Left ventricle myocardium inferior (tissue), 1 donor: ENCODE measurements around the gene C1orf21. TPM values are rescaled to one million over a fixed set of nuclear protein-coding genes. Genes with fewer than 3 reads are reported as not detected.

Source experiments
- DNase-seq: peaks from one replicate; pipeline ENCODE4 v3.0.0-alpha.2; 2020
- H3K27ac ChIP-seq: fragments of 200-600 bp; replicated peaks from 2 replicates; pipeline ENCODE4 v1.8.0; 2021
- H3K27me3 ChIP-seq: fragments of 200-600 bp; 2 replicates; pipeline ENCODE4 v1.8.0; 2021; ENCODE audit warnings: low read depth
- H3K36me3 ChIP-seq: fragments of 200-600 bp; 2 replicates; pipeline ENCODE4 v1.8.0; 2021
- H3K4me1 ChIP-seq: fragments of 200-600 bp; 2 replicates; pipeline ENCODE4 v1.8.0; 2021
- H3K4me3 ChIP-seq: fragments of 200-600 bp; 2 replicates; pipeline ENCODE4 v1.8.0; 2021; ENCODE audit warnings: mild to moderate bottlenecking, moderate library complexity
- H3K9me3 ChIP-seq: fragments of 200-600 bp; replicated peaks from 2 replicates; pipeline ENCODE4 v1.8.0; 2021
- CTCF ChIP-seq: fragments of 200-600 bp; IDR thresholded peaks from 2 replicates; pipeline ENCODE4 v1.8.0; 2021; ENCODE audit warnings: antibody characterized with exemption, mild to moderate bottlenecking, borderline replicate concordance
- intact Hi-C: fragments of 100-400 bp; cut with micrococcal nuclease; formaldehyde crosslinking; loops from one replicate; pipeline ENCODE4 v1.11.0; 2022
- total RNA-seq: library from RNA; stranded (reverse); fragmentation: NEBNext Ultra II Directional; extraction: Animal tissue kit (Norgen Biotek cat#: 25700); gene quantifications from one replicate; pipeline ENCODE4 v1.2.1, GENCODE V29; 2021
- donor health status: DM: no; HTN: yes; CAD: no; lungs with severe emphysema.

C1orf21 gene
- total RNA-seq, 1 donor from 2014 or later, result 79.9 TPM

- Histone ChIP-seq H3K4me1 (no peaks in the 10 kb centered on the region), H3K9me3 (no peaks in the 10 kb centered on the region), H3K36me3 (no peaks in the 10 kb centered on the region), H3K27ac (no peak overlapping the region), H3K27me3 (no peaks in the 10 kb centered on the region), H3K4me3 (no peak overlapping the region)
- intact Hi-C loops, result no loop called here
- DNase-seq, result no peak
- no peak for TF ChIP-seq CTCF
Observed at GRCh38 chr1:184658055-184658454, 271.2 kb downstream of the C1orf21 start.

GRCh38 chr1:184660462-184661191, 273.8 kb downstream of the C1orf21 start:
- no peaks in the 10 kb centered on the region for H3K36me3 ChIP-seq
- peaks cover 15% of the 10 kb centered on the region for H3K4me1 ChIP-seq
- H3K27me3 ChIP-seq, result no peaks in the 10 kb centered on the region
- no peak for DNase-seq
- TF ChIP-seq CTCF, result no peak
- intact Hi-C loops, result loop anchor here (10.0 kb wide), 1 partner anchor 416 kb away; no protein-coding TSS in a partner anchor
- no peak overlapping the region for H3K4me3 ChIP-seq
- no peak overlapping the region for H3K27ac ChIP-seq
- no peaks in the 10 kb centered on the region for H3K9me3 ChIP-seq

- TF ChIP-seq CTCF, result no peak
- no peaks in the 10 kb centered on the region for H3K9me3 ChIP-seq
- H3K4me1 ChIP-seq, result peaks cover 15% of the 10 kb centered on the region
- DNase-seq, result no peak
- no peaks in the 10 kb centered on the region for H3K27me3 ChIP-seq
- no peaks in the 10 kb centered on the region for H3K36me3 ChIP-seq
- no peak overlapping the region for H3K4me3 ChIP-seq
- intact Hi-C loops, result loop anchor here (10.0 kb wide), 1 partner anchor 417 kb away; no protein-coding TSS in a partner anchor
- no peak overlapping the region for H3K27ac ChIP-seq
Observed at GRCh38 chr1:184661801-184662200, 275.0 kb downstream of the C1orf21 start.

- peak; percentile 79 for DNase-seq
- no peaks in the 10 kb centered on the region for H3K9me3 ChIP-seq
- H3K36me3 ChIP-seq, result no peaks in the 10 kb centered on the region
- H3K27ac ChIP-seq, result peak overlapping the region; percentile 21
- no peaks in the 10 kb centered on the region for H3K27me3 ChIP-seq
- H3K4me1 ChIP-seq, result peaks cover 15% of the 10 kb centered on the region
- TF ChIP-seq CTCF, result peak; percentile 97
- H3K4me3 ChIP-seq, result peak overlapping the region; percentile 63
- intact Hi-C loops, result loop anchor here (10.0 kb wide), 1 partner anchor 419 kb away; no protein-coding TSS in a partner anchor
Observed at GRCh38 chr1:184664042-184664660, 277.3 kb downstream of the C1orf21 start.

DNA sequence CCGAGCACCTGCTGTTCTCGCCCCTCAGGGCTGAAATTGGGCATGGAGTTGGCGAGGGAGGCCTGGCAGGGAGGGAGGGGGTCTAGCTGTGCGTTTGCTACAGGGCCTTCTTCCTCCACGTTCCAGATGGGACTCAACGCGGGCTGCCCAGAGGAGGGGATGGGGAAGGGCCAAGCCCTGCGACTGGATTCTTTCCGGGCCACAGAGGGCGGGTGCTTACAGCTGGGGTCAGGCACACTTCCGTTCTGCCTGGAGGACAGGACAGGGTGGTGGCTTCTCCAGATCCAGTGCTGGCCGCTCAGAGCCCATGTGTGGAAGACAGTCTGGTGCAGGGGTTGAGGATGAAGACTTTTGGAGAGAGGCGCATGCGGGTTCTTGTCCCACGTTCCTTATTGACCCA, 277.8 kb downstream of the C1orf21 start:
- Histone ChIP-seq H3K4me1 (peaks cover 15% of the 10 kb centered on the region), H3K27ac (no peak overlapping the region), H3K36me3 (no peaks in the 10 kb centered on the region), H3K9me3 (no peaks in the 10 kb centered on the region), H3K27me3 (no peaks in the 10 kb centered on the region), H3K4me3 (peak overlapping the region; percentile 63)
- intact Hi-C loops, result loop anchor here (10.0 kb wide), 1 partner anchor 420 kb away; no protein-coding TSS in a partner anchor
- no peak for TF ChIP-seq CTCF
- no peak for DNase-seq
